Liver (tissue), 9 donors: ENCODE results near the gene PRR22. TPM values are rescaled to one million over a fixed set of nuclear protein-coding genes. Genes with fewer than 3 reads are reported as not detected.

Experiments
- DNase-seq: peaks from one replicate; pipeline ENCODE4 v3.0.0-alpha.2; 2017; ENCODE audit warnings: low spot score
- H3K27ac ChIP-seq, 2 donors: one replicate each; pipeline ENCODE4 v1.7.0; 2013; ENCODE audit warnings: inconsistent platforms in 2 of 2, low read length in 2 of 2, control low read depth in 1 of 2, low read depth in 1 of 2, mild to moderate bottlenecking in 1 of 2
- H3K27me3 ChIP-seq, 4 donors: one replicate each; pipeline versions ENCODE4 v1.6.1 to v1.7.0; 2013; ENCODE audit warnings: low read length in 3 of 4, inconsistent platforms in 1 of 4, mild to moderate bottlenecking in 1 of 4, moderate library complexity in 1 of 4; ENCODE audit not compliant: control insufficient read depth in 4 of 4, insufficient read depth in 4 of 4
- H3K36me3 ChIP-seq, 4 donors: one replicate each; pipeline versions ENCODE4 v1.6.1 to v1.7.0; 2013; ENCODE audit warnings: low read length in 3 of 4, mild to moderate bottlenecking in 3 of 4, low read depth in 1 of 4, moderate library complexity in 1 of 4; ENCODE audit not compliant: control insufficient read depth in 4 of 4, insufficient read depth in 3 of 4
- H3K4me1 ChIP-seq, 4 donors: one replicate each; pipeline versions ENCODE4 v1.6.1 to v1.7.0; 2013; ENCODE audit warnings: low read length in 3 of 4, mild to moderate bottlenecking in 3 of 4, moderate library complexity in 1 of 4; ENCODE audit not compliant: control insufficient read depth in 4 of 4, insufficient read depth in 4 of 4
- H3K4me3 ChIP-seq, 3 donors: one replicate each; pipeline versions ENCODE4 v1.6.1 to v1.7.0; 2013; ENCODE audit warnings: low read length in 3 of 3, control low read depth in 1 of 3, low read depth in 1 of 3, mild to moderate bottlenecking in 1 of 3
- H3K9ac ChIP-seq, 2 donors: one replicate each; pipeline ENCODE4 v1.7.0; 2013; ENCODE audit warnings: low read length in 2 of 2, mild to moderate bottlenecking in 2 of 2, moderate library complexity in 2 of 2, control low read depth in 1 of 2, low read depth in 1 of 2
- H3K9me3 ChIP-seq, 4 donors: one replicate each; pipeline versions ENCODE4 v1.6.1 to v1.7.0; 2013; ENCODE audit warnings: low read length in 3 of 4; ENCODE audit not compliant: control insufficient read depth in 4 of 4
- ATF3 ChIP-seq: IDR thresholded peaks from 2 replicates; pipeline ENCODE4 v1.6.1; 2016; ENCODE audit warnings: antibody characterized with exemption
- EGR1 ChIP-seq, 2 donors: IDR thresholded peaks; 2 replicates each; pipeline ENCODE4 v1.6.1; 2016 to 2018; ENCODE audit warnings: antibody characterized with exemption in 2 of 2, low read depth in 2 of 2
- FOXA1 ChIP-seq: IDR thresholded peaks from 2 replicates; pipeline ENCODE4 v1.6.1; 2016; ENCODE audit warnings: antibody characterized with exemption
- FOXA2 ChIP-seq: IDR thresholded peaks from 2 replicates; pipeline ENCODE4 v1.6.1; 2016; ENCODE audit warnings: antibody characterized with exemption
- GABPA ChIP-seq, 2 donors: IDR thresholded peaks in 1 of 2; conservative IDR thresholded peaks in 1 of 2; 2 replicates each; pipeline ENCODE4 v1.6.1; 2016; ENCODE audit warnings: antibody characterized with exemption in 2 of 2, mild to moderate bottlenecking in 1 of 2, moderate library complexity in 1 of 2
- HNF4A ChIP-seq, 2 donors: conservative IDR thresholded peaks; 2 replicates each; pipeline ENCODE4 v1.6.1; 2016; ENCODE audit warnings: antibody characterized with exemption in 2 of 2, mild to moderate bottlenecking in 2 of 2
- HNF4G ChIP-seq: IDR thresholded peaks from 2 replicates; pipeline ENCODE4 v1.6.1; 2016; ENCODE audit warnings: antibody characterized with exemption
- JUND ChIP-seq, 2 donors: IDR thresholded peaks; 2 replicates each; pipeline ENCODE4 v1.6.1; 2016; ENCODE audit warnings: antibody characterized with exemption in 2 of 2
- MAX ChIP-seq: IDR thresholded peaks from 2 replicates; pipeline ENCODE4 v1.6.1; 2016; ENCODE audit warnings: antibody characterized with exemption
- NR2F2 ChIP-seq: IDR thresholded peaks from 2 replicates; pipeline ENCODE4 v1.6.1; 2016; ENCODE audit warnings: antibody characterized with exemption
- RAD21 ChIP-seq, 2 donors: IDR thresholded peaks; 2 replicates each; pipeline ENCODE4 v1.6.1; 2016; ENCODE audit warnings: antibody characterized with exemption in 2 of 2, mild to moderate bottlenecking in 2 of 2
- RXRA ChIP-seq, 2 donors: IDR thresholded peaks; 2 replicates each; pipeline ENCODE4 v1.6.1; 2017 to 2018; ENCODE audit warnings: antibody characterized with exemption in 2 of 2, mild to moderate bottlenecking in 1 of 2
- SP1 ChIP-seq: IDR thresholded peaks from 2 replicates; pipeline ENCODE4 v1.6.1; 2018; ENCODE audit warnings: antibody characterized with exemption, mild to moderate bottlenecking
- TAF1 ChIP-seq: conservative IDR thresholded peaks from 2 replicates; pipeline ENCODE4 v1.6.1; 2016; ENCODE audit warnings: antibody characterized with exemption, mild to moderate bottlenecking
- YY1 ChIP-seq: IDR thresholded peaks from 2 replicates; pipeline ENCODE4 v1.6.1; 2016; ENCODE audit warnings: antibody characterized with exemption, mild to moderate bottlenecking
- ZBTB33 ChIP-seq: IDR thresholded peaks from 2 replicates; pipeline ENCODE4 v1.6.1; 2016; ENCODE audit warnings: antibody characterized with exemption
- WGBS: extraction: QIAGEN DNeasy Blood & Tissue Kit; methylation state at CpG from one replicate; pipeline ENCODE4 v1.1.7; 2013; 5-methylcytosine and 5-hydroxymethylcytosine counted together
- polyA plus RNA-seq, 2 donors: library from polyadenylated mRNA; stranded (reverse) in 1 of 2; unstranded in 1 of 2; fragments of 200-250 nt in 1 of 2; fragments of >200 nt in 1 of 2; fragmentation: Nextera tagmentation in 1 of 2; extraction: Ambion mirVana in 1 of 2; gene quantifications; one replicate each; pipeline versions ENCODE4 v1.2.1 to v1.2.3, GENCODE V29; 2013 to 2015
- total RNA-seq, 2 donors: library from RNA; depleted of rRNA; stranded (reverse); fragments of >200 nt; gene quantifications; one replicate each; pipeline ENCODE4 v1.2.3, GENCODE V29; 2014
- TF ChIP-seq, protein P1 (sequence below): IDR thresholded peaks from 2 replicates; pipeline ENCODE4 v1.6.1; 2016; ENCODE audit warnings: antibody characterized with exemption, mild to moderate bottlenecking
- TF ChIP-seq, protein P2 (sequence below): fragments of 150-350 bp; IDR thresholded peaks from 2 replicates; pipeline ENCODE4 v1.5.1; 2017; ENCODE audit warnings: improper control_type of control experiment, low read depth, low read length; ENCODE audit not compliant: missing input control
- donor health status: healthy.
- donor health status: healthy.
- donor health status: healthy.
- donor health status: healthy.
- donor health status: healthy.

Gene PRR22
- total and polyA plus RNA-seq, 4 donors: 0.40 to 1.6 (median 0.63) TPM

DNA sequence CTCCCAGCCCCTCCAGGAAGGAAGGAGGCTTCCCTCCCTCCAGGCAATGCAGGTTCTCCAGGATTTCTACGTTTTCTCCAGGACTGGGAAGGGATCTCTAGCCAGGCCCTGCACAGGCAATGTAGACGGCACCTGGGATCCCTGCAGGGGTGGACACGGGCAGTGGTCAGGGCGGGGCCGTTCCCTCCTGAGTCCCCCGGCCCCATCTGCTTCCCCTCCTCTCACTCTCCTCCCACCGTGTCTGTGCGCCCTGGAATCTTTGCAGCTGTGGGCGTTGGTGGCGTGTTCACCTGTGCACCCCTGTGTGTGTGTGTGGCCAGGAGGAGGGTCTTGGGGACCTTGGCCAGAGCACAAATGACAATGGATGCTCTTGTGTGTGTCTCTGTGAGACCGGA lies 30.3 kb upstream of the PRR22 start:
- 81% methylated on average over 11 of the region's 11 CpGs for WGBS
- TF ChIP-seq ATF3: no peak
- TF ChIP-seq SP1: no peak
- no peak for TF ChIP-seq HNF4G
- no peak for TF ChIP-seq FOXA2
- no peak for TF ChIP-seq GABPA (IDR thresholded peaks at IDR 0.05 in 1 of 2, conservative IDR thresholded peaks at IDR 0.05 in 1 of 2)
- TF ChIP-seq ZBTB33: no peak
- TF ChIP-seq FOXA1: no peak
- no peak for TF ChIP-seq RXRA (IDR thresholded peaks at IDR 0.05)
- no peak for TF ChIP-seq TAF1
- TF ChIP-seq EGR1 (IDR thresholded peaks at IDR 0.05; ENCODE audit: low read depth in 2 of 2): no peak
- TF ChIP-seq, protein P1, sequence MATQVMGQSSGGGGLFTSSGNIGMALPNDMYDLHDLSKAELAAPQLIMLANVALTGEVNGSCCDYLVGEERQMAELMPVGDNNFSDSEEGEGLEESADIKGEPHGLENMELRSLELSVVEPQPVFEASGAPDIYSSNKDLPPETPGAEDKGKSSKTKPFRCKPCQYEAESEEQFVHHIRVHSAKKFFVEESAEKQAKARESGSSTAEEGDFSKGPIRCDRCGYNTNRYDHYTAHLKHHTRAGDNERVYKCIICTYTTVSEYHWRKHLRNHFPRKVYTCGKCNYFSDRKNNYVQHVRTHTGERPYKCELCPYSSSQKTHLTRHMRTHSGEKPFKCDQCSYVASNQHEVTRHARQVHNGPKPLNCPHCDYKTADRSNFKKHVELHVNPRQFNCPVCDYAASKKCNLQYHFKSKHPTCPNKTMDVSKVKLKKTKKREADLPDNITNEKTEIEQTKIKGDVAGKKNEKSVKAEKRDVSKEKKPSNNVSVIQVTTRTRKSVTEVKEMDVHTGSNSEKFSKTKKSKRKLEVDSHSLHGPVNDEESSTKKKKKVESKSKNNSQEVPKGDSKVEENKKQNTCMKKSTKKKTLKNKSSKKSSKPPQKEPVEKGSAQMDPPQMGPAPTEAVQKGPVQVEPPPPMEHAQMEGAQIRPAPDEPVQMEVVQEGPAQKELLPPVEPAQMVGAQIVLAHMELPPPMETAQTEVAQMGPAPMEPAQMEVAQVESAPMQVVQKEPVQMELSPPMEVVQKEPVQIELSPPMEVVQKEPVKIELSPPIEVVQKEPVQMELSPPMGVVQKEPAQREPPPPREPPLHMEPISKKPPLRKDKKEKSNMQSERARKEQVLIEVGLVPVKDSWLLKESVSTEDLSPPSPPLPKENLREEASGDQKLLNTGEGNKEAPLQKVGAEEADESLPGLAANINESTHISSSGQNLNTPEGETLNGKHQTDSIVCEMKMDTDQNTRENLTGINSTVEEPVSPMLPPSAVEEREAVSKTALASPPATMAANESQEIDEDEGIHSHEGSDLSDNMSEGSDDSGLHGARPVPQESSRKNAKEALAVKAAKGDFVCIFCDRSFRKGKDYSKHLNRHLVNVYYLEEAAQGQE: no peak
- no peak for TF ChIP-seq YY1
- TF ChIP-seq, protein P2, sequence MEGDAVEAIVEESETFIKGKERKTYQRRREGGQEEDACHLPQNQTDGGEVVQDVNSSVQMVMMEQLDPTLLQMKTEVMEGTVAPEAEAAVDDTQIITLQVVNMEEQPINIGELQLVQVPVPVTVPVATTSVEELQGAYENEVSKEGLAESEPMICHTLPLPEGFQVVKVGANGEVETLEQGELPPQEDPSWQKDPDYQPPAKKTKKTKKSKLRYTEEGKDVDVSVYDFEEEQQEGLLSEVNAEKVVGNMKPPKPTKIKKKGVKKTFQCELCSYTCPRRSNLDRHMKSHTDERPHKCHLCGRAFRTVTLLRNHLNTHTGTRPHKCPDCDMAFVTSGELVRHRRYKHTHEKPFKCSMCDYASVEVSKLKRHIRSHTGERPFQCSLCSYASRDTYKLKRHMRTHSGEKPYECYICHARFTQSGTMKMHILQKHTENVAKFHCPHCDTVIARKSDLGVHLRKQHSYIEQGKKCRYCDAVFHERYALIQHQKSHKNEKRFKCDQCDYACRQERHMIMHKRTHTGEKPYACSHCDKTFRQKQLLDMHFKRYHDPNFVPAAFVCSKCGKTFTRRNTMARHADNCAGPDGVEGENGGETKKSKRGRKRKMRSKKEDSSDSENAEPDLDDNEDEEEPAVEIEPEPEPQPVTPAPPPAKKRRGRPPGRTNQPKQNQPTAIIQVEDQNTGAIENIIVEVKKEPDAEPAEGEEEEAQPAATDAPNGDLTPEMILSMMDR: no peak
- TF ChIP-seq HNF4A (conservative IDR thresholded peaks at IDR 0.05): no peak
- TF ChIP-seq MAX: no peak
- TF ChIP-seq JUND (IDR thresholded peaks at IDR 0.05): no peak
- TF ChIP-seq NR2F2: no peak
- TF ChIP-seq RAD21 (IDR thresholded peaks at IDR 0.05): no peak
- H3K27ac ChIP-seq: no peak overlapping the region

More for the DNA sequence above, 30.3 kb upstream of the PRR22 start:
- Histone ChIP-seq H3K9ac (no peak overlapping the region), H3K4me1 (peaks cover 0 to 2% (median 0%) of the 10 kb centered on the region in 4 donors), H3K4me3 (no peak overlapping the region), H3K36me3 (peaks cover 0 to 1% (median 0%) of the 10 kb centered on the region in 4 donors), H3K27me3 (no peaks in the 10 kb centered on the region), H3K9me3 (no peaks in the 10 kb centered on the region)
- no peak for DNase-seq
